Retinal pigment epithelial cell (primary cell): ENCODE measurements around the gene TMEM108.

Experiments used
- DNase-seq: peaks from one replicate; pipeline ENCODE4 v3.0.0-alpha.2; 2010; ENCODE audit warnings: low read depth
- H3K4me3 ChIP-seq: 2 replicates; pipeline ENCODE4 v1.5.1; 2011; ENCODE audit warnings: mild to moderate bottlenecking, low read length, control low read depth, moderate library complexity
- TF ChIP-seq, protein P1 (sequence below): conservative IDR thresholded peaks from 2 replicates; pipeline ENCODE4 v1.5.1; 2011; ENCODE audit warnings: low read depth, low read length, control low read depth, inconsistent platforms

Gene TMEM108

DNA sequence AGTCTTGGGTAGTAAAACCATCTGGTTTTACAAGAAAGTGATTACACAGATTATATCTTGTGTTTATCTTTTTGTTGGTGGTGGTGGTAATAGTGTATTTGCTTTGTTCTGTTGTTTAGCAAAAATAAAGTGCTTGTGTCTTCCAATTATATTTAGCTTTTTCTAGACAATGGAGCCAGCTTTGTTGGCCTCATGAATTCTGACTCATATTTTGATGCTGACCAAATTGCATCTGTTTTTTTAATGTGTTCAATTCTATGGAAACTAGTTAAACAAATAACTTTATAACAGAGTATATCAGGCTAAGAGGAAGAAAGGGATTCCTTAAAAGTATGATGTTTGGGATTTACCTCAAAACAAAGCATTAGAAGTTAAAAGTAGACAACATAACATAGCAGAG lies 292.3 kb downstream of the TMEM108 start:
- TF ChIP-seq, protein P1, sequence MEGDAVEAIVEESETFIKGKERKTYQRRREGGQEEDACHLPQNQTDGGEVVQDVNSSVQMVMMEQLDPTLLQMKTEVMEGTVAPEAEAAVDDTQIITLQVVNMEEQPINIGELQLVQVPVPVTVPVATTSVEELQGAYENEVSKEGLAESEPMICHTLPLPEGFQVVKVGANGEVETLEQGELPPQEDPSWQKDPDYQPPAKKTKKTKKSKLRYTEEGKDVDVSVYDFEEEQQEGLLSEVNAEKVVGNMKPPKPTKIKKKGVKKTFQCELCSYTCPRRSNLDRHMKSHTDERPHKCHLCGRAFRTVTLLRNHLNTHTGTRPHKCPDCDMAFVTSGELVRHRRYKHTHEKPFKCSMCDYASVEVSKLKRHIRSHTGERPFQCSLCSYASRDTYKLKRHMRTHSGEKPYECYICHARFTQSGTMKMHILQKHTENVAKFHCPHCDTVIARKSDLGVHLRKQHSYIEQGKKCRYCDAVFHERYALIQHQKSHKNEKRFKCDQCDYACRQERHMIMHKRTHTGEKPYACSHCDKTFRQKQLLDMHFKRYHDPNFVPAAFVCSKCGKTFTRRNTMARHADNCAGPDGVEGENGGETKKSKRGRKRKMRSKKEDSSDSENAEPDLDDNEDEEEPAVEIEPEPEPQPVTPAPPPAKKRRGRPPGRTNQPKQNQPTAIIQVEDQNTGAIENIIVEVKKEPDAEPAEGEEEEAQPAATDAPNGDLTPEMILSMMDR = no peak
- no peak for DNase-seq

GRCh38 chr3:133354721-133355120 lies 316.5 kb downstream of the TMEM108 start:
- no peak overlapping the region for H3K4me3 ChIP-seq
- DNase-seq = no peak
- TF ChIP-seq, protein P1 = no peak

More for the DNA sequence above, 292.3 kb downstream of the TMEM108 start:
- no peak overlapping the region for H3K4me3 ChIP-seq

DNA sequence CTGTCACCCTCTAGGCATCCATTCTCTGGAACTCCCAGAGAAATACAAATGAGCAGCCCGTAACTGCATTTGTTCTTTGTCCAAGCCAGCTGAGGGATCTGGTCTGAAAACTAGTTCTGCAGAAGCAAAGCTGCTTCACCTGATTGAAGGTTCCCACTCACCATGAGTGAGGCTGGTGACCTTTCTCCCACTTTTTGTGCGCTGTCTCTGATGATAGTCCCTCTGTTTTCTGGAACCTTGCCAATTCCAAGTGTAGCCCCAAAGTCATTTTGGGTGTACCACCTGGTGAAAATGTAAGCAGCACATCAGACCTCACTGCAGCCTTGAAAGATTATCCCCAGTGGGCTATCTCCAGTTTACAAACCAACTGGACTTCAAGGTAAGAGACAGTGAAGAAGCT lies 322.3 kb downstream of the TMEM108 start:
- no peak overlapping the region for H3K4me3 ChIP-seq
- DNase-seq = no peak
- TF ChIP-seq, protein P1 = no peak

- no peak overlapping the region for H3K4me3 ChIP-seq
- DNase-seq = no peak
- TF ChIP-seq, protein P1 = no peak
Measured at GRCh38 chr3:133361011-133361410, 322.8 kb downstream of the TMEM108 start.

DNA sequence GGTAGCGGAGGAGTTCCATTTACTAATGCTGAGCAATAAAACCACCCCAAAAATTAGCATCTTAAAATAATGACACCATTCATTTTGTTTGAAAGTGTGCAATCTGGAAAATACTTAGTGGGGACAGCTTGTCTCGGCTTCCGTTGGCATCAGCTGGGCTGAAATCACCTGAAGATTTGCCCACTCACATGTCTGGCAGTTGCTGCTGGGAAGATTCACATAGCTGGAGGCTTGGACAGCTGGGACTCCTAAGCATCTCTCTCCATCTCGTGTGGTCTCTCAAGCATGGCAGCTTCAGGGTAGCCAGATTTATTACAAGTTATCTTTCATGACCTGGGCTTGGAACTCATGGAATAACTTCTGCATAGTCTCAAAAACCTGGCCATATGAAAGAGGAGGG lies 323.2 kb downstream of the TMEM108 start:
- no peak overlapping the region for H3K4me3 ChIP-seq
- no peak for DNase-seq
- TF ChIP-seq, protein P1 = no peak

GRCh38 chr3:133362539-133362938 lies 324.3 kb downstream of the TMEM108 start:
- TF ChIP-seq, protein P1 = no peak
- no peak overlapping the region for H3K4me3 ChIP-seq
- no peak for DNase-seq

DNA sequence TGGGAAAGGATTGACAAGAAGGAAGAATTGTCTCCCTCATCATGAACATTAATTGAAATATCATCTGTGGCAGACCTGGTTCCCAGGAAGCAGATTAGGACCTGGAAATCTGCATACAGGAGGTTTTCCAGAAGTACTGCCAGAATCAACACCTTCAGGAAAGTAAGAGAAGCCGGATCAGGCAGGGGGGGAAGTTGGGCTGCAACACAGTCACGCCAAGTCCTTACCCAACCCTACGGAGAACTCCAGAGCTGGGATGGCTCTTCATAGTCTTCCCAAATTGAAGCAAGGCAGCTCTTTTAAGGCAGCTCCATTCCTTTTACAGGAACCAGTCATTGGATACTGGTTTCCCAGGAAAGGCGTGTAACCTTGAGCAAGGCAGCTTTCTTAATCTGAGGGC lies 326.5 kb downstream of the TMEM108 start:
- H3K4me3 ChIP-seq = no peak overlapping the region
- TF ChIP-seq, protein P1 = no peak
- DNase-seq = no peak
